H4 (cell line): ENCODE results near the gene TBX10. TPM values are rescaled to one million over a fixed set of nuclear protein-coding genes. Genes with fewer than 3 reads are reported as not detected.
A peak's percentile ranks its signal among the peaks of the same experiment; 100 is the strongest.

Source experiments
- DNase-seq: peaks from one replicate; pipeline ENCODE4 v3.0.0-alpha.2; 2015; ENCODE audit warnings: low spot score
- total RNA-seq: library from RNA; depleted of rRNA; stranded (reverse); fragments of >200 nt; shearing (Covaris generic); gene quantifications from 2 replicates; pipeline ENCODE4 v1.2.3, GENCODE V29; 2014

Gene TBX10
- total RNA-seq, 1 experiment from 2014 or later: not detected

DNA sequence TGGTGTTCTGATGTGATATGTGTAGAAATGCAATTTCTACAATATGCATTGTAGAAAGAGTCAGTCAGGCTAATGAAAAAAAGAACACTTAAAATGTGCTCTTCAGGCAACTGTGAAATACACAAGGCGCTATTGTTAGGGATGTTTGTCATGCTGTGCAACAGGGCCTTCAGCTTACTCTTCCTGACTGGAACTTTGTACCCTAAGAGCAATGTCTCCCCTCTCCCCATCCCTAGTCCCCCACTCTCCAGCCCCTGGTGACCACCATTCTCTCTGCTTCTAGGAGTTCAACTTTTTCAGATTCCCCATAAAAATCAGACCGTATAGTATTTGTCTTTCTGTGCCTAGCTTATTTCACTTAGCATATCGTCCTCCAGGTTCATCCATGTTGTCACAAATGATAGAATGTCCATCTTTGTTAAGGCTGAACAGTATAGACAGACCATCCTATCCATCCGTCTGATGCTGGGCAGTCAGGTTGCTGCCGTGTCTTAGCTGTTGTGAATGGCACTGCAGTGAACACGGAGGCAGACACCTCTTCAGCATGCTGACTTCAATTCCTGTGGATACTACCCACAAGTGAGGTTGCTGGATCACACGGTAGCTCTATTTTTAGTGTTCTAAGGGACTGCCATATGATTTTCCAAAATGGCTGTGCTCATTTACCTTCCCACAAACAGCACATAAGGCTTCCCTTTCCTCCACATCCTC is 22.2 kb downstream of the TBX10 start:
- DNase-seq: no peak

DNA sequence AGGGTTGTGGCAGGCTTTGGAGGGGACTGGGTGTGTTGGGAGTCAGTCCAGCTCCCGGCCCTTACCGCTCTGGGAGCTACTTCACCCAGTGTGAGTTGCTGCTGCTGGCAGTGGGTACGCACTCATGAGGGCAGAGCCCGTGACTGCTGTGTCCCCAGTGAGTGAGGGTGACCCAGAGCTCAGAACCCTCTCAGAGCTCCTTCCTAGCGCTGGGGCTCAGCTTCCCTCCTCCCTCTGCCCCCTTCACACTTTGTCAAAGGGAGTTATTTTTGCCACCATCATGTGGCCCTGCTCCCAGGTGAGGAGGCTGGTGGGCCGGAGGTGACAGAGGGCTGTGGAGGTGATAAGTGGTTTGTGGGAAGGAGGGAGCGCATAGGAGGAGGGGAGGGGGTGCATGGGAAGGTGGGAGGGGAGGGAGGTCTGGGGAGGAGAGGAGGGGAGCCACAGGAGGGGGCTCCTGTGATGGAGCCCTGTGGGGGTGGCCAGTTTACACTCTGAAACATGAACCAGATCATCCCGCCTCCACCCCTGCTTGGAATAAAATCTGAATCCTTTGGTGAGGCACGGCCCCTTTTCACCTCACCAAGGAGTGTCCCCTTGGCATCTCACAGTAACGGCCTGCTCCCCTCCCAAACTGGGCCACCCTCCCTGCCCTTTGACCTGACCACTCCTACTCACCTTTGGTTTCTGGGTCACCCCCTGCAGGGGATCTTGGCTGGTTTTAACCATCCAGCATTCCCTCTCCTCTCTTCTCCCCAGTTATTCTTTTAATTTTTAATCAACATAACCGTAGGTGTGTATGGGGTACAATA is 22.9 kb downstream of the TBX10 start:
- no peak for DNase-seq

DNA sequence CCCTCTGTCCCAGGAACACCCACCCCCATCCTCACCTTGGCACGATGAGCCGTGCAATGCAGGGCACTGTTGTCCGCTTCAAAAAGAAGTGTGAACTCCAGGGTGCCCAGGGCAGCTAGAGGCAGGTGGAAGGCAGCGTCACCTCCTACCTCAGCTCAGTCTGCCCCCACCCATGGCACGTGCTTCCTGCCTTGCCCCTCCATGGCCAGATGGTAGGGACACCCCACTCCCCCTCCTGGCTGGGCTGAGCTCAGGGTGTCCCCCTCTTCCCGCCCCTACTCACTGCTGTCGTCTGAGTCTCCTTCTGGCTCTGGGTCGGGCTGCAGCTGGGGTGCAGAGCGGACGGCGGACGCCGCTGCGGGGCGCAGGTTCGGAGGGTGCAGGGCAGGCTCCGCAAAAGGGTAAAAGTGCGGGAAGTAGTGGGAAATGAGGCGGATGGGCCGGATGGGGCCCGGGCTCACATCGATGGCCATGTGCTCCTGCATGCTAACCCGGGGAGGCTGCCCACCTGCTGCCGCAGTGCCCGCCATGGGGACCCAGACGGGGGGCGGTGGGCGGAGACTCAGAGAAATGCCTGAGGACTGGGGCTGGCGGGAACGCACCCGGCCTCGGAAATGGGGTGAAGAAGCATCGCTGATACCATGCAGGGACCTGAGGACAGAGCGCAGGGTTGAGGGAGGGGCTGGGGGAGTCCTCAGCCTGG is 23.7 kb downstream of the TBX10 start:
- DNase-seq: no peak

DNA sequence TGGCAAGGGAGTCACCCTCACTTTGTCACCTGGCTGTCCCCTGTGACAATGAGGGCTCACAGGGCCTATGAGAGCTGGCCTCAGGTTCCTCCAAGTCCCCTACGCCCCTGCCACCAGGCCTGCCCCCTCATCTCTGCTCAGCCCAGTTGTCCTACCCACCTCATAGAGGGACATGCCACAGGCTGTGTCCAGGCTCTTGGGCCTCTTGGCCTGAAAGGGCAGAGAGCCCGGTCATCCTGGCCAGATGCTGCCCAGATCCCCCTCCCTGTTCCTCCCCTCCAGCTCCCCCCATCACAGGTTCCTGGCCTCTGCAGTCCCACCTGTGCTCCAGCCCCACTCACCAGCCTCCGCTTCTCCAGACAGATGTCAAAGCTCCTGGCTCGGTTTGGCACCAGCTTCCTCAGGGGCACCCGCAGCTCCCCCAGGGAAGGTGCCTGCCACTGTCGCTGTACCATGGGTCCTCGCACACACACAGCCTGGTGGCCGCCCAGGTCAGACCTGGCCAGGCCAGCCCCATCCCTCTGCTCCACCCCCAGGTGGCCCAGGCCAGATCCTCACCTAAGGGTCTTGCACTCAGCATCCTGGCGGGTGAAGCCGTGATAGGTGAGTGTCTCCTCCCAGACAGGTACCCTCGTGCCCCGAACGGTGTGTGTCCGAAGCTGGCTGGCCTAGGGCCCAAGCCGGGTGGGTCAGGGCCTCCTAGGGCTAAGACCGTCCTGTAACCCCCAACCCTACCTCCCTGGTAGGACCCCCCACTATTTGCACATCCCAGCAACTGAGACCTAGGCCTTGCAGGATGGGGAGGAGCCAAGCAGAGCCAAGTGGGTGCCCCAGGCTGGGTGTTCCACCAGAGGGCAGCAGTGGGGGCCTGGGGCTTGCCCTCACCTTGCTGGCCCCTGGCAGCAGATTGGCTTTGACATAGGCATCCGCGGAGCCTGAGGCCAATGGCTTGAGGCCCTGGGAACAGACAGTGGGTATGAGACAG is 24.5 kb downstream of the TBX10 start:
- peak; percentile 22 for DNase-seq

DNA sequence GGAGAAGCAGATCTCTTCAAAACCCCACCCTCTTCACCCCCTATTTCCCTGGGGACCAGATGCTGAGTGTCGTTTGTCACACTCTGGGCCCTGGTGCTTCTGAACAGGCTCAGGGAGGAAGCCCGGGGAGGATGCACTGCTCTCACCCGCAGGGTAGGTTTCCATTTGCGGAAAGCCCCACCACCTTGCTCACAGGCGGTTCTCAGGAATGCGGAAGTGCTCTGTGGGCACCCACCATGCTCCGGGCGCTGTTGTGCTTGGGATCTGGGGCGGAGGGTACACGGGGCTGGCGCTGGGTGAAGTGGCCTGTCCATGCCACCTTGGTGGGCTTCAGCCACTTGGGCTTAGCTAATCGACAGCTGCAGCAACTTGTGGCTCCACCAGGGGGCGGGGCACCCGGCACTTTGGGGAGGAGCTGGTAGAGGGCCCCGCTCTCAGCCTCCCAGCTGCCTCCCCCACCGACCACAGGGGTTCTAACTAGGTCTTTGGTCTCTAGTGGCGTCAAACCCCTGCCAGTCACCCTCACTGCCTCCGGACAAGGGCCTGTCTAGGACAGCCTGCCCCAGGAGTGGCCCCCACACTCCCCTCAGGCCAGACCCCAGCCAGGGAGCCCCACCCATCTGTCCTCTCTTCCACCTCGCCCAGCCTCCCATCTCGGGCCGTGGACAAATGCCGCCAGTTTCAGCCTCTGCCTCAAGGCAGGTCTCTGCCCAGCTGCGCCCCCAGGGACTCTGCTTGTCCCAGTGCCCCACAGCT is 25.4 kb downstream of the TBX10 start:
- DNase-seq: peak; percentile 2

DNA sequence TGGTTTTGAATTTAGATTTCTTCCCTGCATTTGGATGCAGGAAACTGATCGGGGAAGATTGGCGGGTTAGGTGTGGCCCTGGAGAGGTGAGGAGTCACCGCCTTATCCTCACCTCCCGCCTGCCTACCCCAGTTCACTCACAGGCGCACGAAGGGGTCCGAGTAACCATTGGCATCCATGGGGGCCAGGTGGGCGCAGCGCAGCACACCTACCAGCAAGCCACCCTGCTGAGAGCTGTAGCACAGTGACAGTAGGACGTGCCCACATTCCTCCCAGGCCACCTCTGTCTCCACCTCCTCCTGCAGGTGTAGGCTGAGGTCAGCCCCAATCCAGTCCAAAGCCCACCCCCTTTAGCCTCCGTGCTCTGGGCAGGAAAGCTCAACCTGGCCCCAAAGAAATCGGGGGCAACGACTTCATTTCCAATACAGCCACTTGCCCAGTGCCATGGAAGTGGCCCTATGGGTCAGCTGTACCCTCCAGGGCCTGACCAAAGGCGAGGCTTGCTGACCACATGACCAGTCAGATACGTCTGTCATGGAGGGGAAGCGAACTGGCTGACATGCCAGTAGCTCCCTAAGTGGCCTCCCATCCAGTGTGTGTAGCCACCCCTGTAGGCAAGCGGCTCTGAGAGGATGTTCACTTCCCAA is 26.1 kb downstream of the TBX10 start:
- no peak for DNase-seq

DNA sequence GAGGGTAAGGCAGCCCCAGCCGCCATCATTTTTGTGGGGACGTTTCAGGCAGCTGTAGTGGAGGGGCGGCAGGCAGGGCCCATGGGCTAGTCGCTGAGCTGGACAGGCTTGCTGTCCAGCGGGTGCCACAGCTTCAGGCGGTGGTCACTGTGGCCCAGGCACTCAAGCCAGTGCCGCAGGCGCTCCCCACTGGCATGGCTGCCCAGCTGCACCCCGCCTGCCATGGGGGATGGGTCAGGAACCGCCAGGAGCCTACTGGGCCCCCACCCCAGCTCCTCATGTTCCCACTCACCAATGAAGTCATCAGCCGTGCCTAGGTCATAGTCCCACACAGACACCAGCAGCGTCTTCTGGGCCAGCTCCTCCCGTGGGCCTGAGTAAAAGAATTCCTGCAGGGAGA is 26.8 kb downstream of the TBX10 start:
- DNase-seq: no peak

DNA sequence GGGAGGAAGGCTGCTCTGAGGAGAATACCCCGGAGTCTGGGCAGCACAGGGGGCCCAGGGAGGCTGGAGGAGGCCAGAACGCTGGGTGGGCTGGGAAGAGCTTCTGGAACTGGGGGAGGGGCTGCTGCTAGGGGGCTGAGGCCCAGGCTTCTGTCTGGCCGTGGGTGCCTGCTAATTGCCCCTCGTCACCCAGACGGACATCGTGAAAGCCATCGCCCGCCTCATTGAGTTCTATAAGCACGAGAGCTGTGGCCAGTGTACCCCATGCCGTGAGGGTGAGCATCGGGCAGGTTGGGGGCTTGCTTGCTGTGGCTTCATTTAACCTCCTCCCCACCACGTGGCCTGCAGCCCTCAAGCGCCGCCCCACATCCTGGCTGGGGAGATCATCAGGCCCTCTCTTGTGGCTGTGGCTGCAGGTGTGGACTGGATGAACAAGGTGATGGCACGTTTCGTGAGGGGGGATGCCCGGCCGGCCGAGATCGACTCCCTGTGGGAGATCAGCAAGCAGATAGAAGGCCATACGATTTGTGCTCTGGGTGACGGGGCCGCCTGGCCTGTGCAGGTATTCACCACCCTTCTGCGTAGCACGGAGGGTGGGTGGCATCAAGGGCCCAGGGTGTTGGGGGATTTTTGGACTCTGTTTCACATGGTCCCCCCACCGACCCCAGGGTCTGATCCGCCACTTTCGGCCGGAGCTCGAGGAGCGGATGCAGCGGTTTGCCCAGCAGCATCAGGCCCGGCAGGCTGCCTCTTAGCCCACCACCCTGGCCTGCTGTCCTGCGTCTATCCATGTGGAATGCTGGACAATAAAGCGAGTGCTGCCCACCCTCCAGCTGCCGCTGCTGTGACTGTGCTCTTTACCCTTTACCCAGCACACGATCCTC is 27.6 kb downstream of the TBX10 start:
- no peak for DNase-seq

DNA sequence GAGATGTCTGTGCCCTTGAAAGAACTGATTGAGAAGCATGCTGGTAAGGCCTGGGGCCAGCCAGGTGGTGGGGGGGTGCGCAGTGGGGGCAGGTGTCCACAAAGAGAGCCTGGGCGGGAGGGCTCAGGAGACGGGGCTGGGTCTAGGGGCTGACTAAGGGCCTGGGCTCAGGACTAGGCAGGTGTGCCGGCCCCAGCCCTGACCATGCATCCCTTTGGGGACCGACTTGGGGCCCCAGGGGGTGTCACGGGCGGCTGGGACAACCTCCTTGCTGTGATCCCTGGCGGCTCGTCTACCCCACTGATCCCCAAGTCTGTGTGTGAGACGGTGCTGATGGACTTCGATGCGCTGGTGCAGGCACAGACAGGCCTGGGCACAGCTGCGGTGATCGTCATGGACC is 28.4 kb downstream of the TBX10 start:
- DNase-seq: no peak

DNA sequence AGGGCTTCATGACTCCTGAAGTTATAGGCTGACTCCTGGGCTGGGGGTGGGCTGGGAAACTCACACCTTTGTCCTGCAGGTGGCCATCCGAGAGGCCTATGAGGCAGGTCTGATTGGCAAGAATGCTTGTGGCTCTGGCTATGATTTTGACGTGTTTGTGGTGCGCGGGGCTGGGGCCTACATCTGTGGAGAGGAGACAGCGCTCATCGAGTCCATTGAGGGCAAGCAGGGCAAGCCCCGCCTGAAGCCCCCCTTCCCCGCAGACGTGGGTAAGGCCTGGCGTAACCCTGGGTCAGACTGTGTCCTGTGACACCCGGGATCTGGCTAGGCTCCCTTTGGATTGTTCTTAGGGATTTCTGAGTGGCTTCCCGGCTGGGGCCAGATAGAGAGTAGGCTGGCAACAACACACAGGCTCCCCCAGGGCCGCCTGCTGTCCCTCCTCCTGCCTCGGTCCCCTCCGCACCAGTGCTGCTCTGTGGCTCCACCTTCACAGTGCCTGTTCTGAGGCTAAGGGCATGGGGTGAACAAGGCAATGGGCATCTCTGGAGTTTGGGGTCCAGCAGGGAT is 29.2 kb downstream of the TBX10 start:
- no peak for DNase-seq

DNA sequence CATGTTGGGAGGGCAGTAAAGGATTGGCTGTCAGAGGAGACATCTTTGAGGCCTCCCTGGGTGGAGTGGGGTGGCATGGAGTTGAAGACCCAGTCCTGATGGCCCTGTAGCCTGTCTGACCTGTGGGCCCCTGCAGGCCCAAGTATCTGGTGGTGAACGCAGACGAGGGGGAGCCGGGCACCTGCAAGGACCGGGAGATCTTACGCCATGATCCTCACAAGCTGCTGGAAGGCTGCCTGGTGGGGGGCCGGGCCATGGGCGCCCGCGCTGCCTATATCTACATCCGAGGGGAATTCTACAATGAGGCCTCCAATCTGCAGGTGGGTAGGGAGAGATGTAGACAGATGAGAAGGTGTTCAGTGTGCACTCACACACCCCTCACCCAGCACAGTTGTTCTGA is 30.2 kb downstream of the TBX10 start:
- no peak for DNase-seq

DNA sequence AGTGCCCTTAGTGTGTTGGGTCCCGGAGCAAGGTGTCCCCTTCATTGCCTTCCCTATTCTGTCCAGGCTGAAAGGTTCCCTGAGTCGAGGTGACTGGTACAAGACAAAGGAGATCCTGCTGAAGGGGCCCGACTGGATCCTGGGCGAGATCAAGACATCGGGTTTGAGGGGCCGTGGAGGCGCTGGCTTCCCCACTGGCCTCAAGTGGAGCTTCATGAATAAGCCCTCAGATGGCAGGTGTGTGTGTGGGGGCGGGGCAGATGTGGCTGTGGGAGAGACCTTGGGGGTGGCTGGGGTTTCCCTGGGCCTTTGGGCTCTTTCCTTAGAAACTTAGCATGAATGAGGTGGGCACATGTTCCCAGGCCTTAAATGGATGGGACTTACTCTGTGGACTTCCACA is 31.1 kb downstream of the TBX10 start:
- DNase-seq: no peak

DNA sequence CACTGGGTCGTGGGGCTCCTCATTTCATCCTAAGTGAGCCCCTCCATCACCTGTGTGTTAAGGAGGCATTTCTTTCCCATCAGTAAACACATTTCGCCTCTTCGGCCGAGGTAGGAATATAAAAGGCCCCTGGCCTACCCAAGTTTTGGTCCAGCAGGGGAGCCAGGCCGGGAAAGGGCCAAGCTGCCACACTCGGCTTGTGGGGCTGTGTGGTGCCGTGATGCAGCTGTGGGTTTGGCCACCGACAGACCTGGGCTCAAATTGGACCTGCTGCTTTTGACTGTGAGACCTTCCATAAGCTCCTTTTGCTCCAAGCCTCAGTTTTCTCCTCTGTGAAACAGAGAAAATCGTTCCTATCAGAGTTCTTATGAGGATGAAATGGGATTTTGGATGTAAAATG is 32.1 kb downstream of the TBX10 start:
- DNase-seq: no peak

DNA sequence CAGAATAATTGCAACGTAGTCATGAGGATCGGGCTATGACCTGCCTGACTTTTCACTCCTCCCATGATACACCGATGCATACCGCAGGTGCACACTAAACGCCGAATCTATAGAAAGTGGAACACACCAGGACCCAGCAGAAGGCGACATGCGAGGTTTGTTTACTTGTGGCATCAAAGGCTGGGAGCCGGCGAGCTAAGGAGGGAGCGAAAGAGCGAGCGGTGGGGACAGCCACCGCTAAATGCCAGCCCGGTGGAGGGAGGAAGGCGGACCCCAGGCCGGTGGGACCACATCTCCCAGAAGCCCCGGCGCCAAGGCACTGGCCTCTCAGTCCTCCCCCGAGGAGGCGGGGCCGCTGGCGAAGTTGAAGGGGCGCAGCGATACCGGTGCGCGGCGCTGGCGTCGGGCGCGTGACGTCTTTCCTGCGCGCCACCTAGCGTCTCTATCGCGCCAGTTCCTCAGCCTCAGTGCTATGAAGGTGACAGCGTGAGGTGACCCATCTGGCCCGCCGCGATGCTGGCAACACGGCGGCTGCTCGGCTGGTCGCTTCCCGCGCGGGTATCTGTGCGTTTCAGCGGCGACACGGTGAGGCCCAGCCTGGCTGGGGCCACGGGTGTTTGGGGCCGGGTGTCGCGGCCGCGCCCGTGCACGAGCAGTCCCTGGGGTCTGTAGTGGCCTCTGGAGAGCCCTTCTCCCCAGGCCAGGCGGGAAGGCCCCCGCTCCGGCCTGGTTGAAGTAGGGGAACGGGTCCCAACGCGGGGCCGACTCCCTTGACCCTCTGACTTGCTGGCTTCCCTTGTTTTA is 32.9 kb downstream of the TBX10 start, which contains the start of gene NDUFV1:
TSS of gene NDUFV1 (plus strand) at position 445 of the 804 bp plus-strand sequence. CDS start at position 514, 69 bp downstream.
- DNase-seq: peak; percentile 91

DNA sequence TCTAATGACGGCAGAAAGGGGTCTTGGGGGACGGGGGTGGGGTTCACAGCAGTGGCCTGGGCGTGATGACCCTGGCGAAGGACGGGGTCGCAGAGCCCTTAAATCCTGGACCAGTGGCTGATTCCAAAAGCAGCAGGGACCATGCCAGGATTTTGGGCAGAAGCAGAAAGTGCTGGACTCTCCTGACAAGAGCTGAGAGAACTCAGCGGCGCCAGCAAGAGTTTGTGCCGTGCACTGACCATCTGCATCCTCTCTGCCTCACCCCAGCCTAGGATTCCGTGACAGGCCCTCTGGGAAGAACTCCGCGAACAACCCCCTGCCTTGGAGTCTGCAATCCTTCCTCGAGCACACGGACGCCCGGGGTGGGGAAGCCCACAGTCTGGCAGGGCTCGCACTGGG is 33.5 kb downstream of the TBX10 start:
- no peak for DNase-seq

DNA sequence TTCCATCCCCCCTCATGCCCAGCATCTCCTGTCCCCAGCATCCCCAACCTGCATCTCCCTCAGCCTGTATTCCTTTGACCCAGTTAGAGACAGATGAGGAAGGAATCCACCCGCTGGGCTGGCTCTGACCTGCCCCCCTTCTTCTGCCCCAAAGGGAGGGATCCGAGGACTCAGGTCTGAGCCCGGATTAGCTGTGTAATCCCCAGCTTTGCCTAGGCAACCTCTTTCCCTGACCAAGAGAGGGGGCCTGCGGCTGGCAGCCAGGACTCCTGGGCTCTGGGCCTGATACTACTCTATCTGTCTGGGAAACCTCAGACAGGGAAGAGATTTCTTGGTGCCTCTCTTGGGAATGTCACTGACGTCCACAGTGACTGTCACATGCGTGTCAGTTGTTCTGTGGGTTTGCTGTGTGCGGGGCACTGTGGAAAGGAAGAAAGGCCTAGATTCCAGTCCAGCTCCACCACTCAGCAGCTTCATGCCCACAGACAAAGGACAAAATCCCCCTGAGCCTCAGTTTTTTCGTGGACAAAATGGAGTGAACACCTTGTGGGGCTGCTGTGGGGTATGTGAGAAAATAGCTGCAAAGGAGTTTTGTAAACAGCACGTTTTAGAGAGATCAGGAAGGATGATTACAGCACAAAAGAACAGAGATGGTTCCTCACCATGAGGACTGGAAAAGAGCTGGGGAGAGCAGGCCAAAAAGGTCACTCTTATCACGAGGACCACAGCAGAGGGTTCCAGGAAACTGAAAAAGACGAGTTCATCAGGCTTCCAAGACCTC is 34.1 kb downstream of the TBX10 start:
- DNase-seq: no peak

DNA sequence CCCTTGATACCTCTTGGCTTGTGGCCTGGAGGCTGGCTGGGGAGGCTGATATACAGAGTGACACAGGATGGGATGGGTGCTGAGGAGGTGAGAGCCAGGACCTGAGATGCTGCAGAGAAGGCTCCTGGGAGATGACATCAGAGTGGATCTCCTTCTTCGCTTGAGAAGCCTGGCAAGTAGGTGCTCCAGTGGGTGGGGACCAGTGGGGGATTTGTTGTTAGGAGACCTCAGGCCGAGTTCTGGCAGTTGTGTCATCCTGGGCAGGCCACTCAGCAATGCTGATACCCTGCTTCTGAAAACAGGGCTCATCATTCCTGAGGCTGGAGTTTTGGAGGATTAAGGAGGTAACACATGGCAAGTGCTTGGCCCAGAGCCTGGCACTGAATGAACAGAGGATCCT is 34.7 kb downstream of the TBX10 start:
- DNase-seq: no peak
